HEK293 (cell line): ENCODE data around the gene MSANTD3.

Experiments used
- CTCF ChIA-PET: fragments of 350-600 bp; formaldehyde crosslinking; extraction: SDS; loops from one replicate; lab custom pipeline; 2021; ENCODE audit warnings: antibody characterized with exemption; lab: Yijun Ruan, JAX
- POLR2A ChIA-PET: fragments of 300-600 bp; formaldehyde crosslinking; extraction: SDS; loops from one replicate; lab custom pipeline; 2020; ENCODE audit warnings: antibody characterized with exemption, inconsistent platforms; lab: Yijun Ruan, JAX
- H3K27ac ChIP-seq: fragments of 200-500 bp; sonication (Bioruptor generic); 2 replicates; pipeline ENCODE4 v1.5.1; 2014; ENCODE audit warnings: low read depth, low read length, control low read depth, inconsistent platforms; ENCODE audit errors: extremely low read depth
- H3K36me3 ChIP-seq, 2 experiments: fragments of 200-500 bp in 1 of 2; sonication (Bioruptor generic) in 1 of 2; 1 replicate in 1 of 2; 2 replicates in 1 of 2; pipeline ENCODE4 v1.5.1; 2014 to 2017; ENCODE audit warnings: inconsistent platforms in 2 of 2, low read length in 2 of 2; ENCODE audit not compliant: control insufficient read depth in 2 of 2, insufficient read depth in 1 of 2
- H3K4me1 ChIP-seq: fragments of 200-500 bp; sonication (Bioruptor generic); 2 replicates; pipeline ENCODE4 v1.5.1; 2014; ENCODE audit warnings: mild to moderate bottlenecking, low read length, inconsistent platforms; ENCODE audit not compliant: control insufficient read depth, insufficient read depth
- H3K4me3 ChIP-seq: 2 replicates; pipeline ENCODE4 v1.5.1; 2011; ENCODE audit warnings: low read depth, mild to moderate bottlenecking, control low read depth, low read length, moderate library complexity
- H3K9me3 ChIP-seq: fragments of 200-500 bp; sonication (Bioruptor generic); 2 replicates; pipeline ENCODE4 v1.5.1; 2014; ENCODE audit warnings: low read depth, low read length, inconsistent platforms; ENCODE audit not compliant: control insufficient read depth, insufficient read depth
- BCL11B ChIP-seq: fragments of 450-650 bp; formaldehyde crosslinking; IDR thresholded peaks from 2 replicates; pipeline ENCODE4 v1.5.1; 2016; ENCODE audit warnings: low read depth, missing biosample characterization, missing genetic modification characterization
- EGR2 ChIP-seq: fragments of 450-650 bp; formaldehyde crosslinking; IDR thresholded peaks from 2 replicates; pipeline ENCODE4 v1.5.1; 2016; ENCODE audit warnings: low read depth, missing biosample characterization, missing genetic modification characterization
- HOXA7 ChIP-seq: sonication (generic); formaldehyde crosslinking; IDR thresholded peaks from 2 replicates; pipeline ENCODE4 v1.8.1; 2022; ENCODE audit warnings: missing genetic modification reagents, borderline replicate concordance
- IKZF3 ChIP-seq: fragments of 450-650 bp; IDR thresholded peaks from 2 replicates; pipeline ENCODE4 v1.5.0; 2018; ENCODE audit warnings: missing biosample characterization, mild to moderate bottlenecking, missing genetic modification characterization, moderate library complexity
- KLF9 ChIP-seq: fragments of 450-650 bp; formaldehyde crosslinking; IDR thresholded peaks from 2 replicates; pipeline ENCODE4 v1.5.1; 2016; ENCODE audit warnings: missing biosample characterization, missing genetic modification characterization, low read depth
- SP2 ChIP-seq: fragments of 450-650 bp; formaldehyde crosslinking; IDR thresholded peaks from 2 replicates; pipeline ENCODE4 v1.5.1; 2016; ENCODE audit warnings: missing biosample characterization, missing genetic modification characterization
- YY2 ChIP-seq: fragments of 450-650 bp; formaldehyde crosslinking; IDR thresholded peaks from 2 replicates; pipeline ENCODE4 v1.5.1; 2016; ENCODE audit warnings: missing biosample characterization, missing genetic modification characterization
- ZBTB21 ChIP-seq: fragments of 450-650 bp; formaldehyde crosslinking; IDR thresholded peaks from 2 replicates; pipeline ENCODE4 v1.5.1; 2017; ENCODE audit warnings: missing biosample characterization, missing genetic modification characterization
- ZEB2 ChIP-seq: fragments of 450-650 bp; formaldehyde crosslinking; IDR thresholded peaks from 2 replicates; pipeline ENCODE4 v1.5.1; 2016; ENCODE audit warnings: missing biosample characterization, missing genetic modification characterization
- ZNF112 ChIP-seq: fragments of 450-650 bp; formaldehyde crosslinking; IDR thresholded peaks from 2 replicates; pipeline ENCODE4 v1.5.0; 2017; ENCODE audit warnings: missing biosample characterization, missing genetic modification characterization
- ZNF114 ChIP-seq: fragments of 450-650 bp; formaldehyde crosslinking; IDR thresholded peaks from 2 replicates; pipeline ENCODE4 v1.5.0; 2017; ENCODE audit warnings: missing biosample characterization, missing genetic modification characterization
- ZNF184 ChIP-seq: fragments of 450-650 bp; IDR thresholded peaks from 2 replicates; pipeline ENCODE4 v1.5.1; 2018; ENCODE audit warnings: missing biosample characterization, mild to moderate bottlenecking, missing genetic modification characterization
- ZNF335 ChIP-seq: fragments of 450-650 bp; formaldehyde crosslinking; conservative IDR thresholded peaks from 2 replicates; pipeline ENCODE4 v1.5.1; 2016; ENCODE audit warnings: missing biosample characterization, missing genetic modification characterization
- ZNF416 ChIP-seq: fragments of 450-650 bp; formaldehyde crosslinking; IDR thresholded peaks from 2 replicates; pipeline ENCODE4 v1.5.1; 2016; ENCODE audit warnings: missing biosample characterization, missing genetic modification characterization
- ZNF48 ChIP-seq: fragments of 450-650 bp; formaldehyde crosslinking; IDR thresholded peaks from 2 replicates; pipeline ENCODE4 v1.5.1; 2016; ENCODE audit warnings: missing biosample characterization, missing genetic modification characterization
- ZNF529 ChIP-seq: fragments of 450-650 bp; formaldehyde crosslinking; IDR thresholded peaks from 2 replicates; pipeline ENCODE4 v1.5.1; 2017; ENCODE audit warnings: missing genetic modification characterization, missing biosample characterization; ENCODE audit not compliant: insufficient replicate concordance
- ZNF544 ChIP-seq: fragments of 450-650 bp; formaldehyde crosslinking; IDR thresholded peaks from 2 replicates; pipeline ENCODE4 v1.5.0; 2017; ENCODE audit warnings: missing biosample characterization, missing genetic modification characterization
- ZNF549 ChIP-seq: fragments of 450-650 bp; IDR thresholded peaks from 2 replicates; pipeline ENCODE4 v1.5.1; 2018; ENCODE audit warnings: missing biosample characterization, missing genetic modification characterization, mild to moderate bottlenecking, inconsistent platforms, moderate library complexity
- ZNF830 ChIP-seq: fragments of 450-650 bp; IDR thresholded peaks from 2 replicates; pipeline ENCODE4 v1.5.0; 2018; ENCODE audit warnings: missing biosample characterization, missing genetic modification characterization, low read depth, mild to moderate bottlenecking, moderate library complexity
- ZNF837 ChIP-seq: fragments of 450-650 bp; formaldehyde crosslinking; IDR thresholded peaks from 2 replicates; pipeline ENCODE4 v1.5.1; 2016; ENCODE audit warnings: missing biosample characterization, missing genetic modification characterization
- ZSCAN23 ChIP-seq: fragments of 450-650 bp; formaldehyde crosslinking; IDR thresholded peaks from 2 replicates; pipeline ENCODE4 v1.5.1; 2016; ENCODE audit warnings: missing biosample characterization, missing genetic modification characterization
- ZSCAN30 ChIP-seq: fragments of 450-650 bp; IDR thresholded peaks from 2 replicates; pipeline ENCODE4 v1.5.1; 2018; ENCODE audit warnings: missing biosample characterization, mild to moderate bottlenecking, missing genetic modification characterization, moderate library complexity
- TF ChIP-seq, protein P1 (sequence below): fragments of 450-650 bp; formaldehyde crosslinking; IDR thresholded peaks from 2 replicates; pipeline ENCODE4 v1.5.1; 2017; ENCODE audit warnings: missing biosample characterization, missing genetic modification characterization

Gene MSANTD3

DNA sequence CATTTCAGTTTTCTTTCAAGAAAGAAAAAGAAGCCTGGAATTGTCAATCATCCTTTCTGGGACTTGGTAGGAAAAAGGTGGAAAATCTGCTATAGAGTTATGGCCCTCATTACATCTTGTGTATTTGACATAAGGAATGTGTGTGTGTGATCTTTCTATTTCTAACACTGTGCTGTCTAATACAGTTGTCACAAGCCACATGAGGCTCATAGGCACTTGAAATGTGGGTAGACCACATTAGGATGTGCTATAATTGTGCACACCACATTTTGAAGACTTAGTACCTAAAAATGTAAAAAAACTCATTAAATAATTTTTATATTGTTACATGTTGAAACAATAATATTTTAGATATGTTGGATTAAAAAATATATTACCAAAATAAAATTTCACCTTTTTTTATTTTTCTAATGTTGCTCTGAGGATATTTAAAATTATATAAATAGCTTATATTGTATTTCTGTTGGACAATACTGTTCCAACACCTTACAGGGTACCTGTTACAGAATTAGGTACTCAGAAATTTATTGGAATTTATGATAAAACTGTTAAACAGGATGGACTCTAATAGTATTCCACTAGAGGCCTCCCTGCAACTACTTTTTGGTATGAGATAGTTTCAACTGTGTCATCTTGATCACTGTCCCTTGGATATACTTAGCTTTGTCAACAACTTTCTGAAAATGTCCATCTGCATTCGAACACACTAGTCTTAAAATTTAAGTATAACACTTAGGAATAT, 18.4 kb downstream of the MSANTD3 start:
- H3K9me3 ChIP-seq, result no peaks in the 10 kb centered on the region
- no peak for TF ChIP-seq ZNF184 (tag by site-specific recombination)
- no peak for TF ChIP-seq ZNF335 (tag by site-specific recombination)
- no peak for TF ChIP-seq YY2
- no peak for TF ChIP-seq ZNF529
- TF ChIP-seq, protein P1, sequence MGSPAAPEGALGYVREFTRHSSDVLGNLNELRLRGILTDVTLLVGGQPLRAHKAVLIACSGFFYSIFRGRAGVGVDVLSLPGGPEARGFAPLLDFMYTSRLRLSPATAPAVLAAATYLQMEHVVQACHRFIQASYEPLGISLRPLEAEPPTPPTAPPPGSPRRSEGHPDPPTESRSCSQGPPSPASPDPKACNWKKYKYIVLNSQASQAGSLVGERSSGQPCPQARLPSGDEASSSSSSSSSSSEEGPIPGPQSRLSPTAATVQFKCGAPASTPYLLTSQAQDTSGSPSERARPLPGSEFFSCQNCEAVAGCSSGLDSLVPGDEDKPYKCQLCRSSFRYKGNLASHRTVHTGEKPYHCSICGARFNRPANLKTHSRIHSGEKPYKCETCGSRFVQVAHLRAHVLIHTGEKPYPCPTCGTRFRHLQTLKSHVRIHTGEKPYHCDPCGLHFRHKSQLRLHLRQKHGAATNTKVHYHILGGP, result no peak
- TF ChIP-seq ZNF549 (tag by site-specific recombination), result no peak
- no peak for TF ChIP-seq ZEB2 (tag by site-specific recombination)
- TF ChIP-seq KLF9, result no peak
- TF ChIP-seq ZNF837, result no peak
- TF ChIP-seq ZNF544 (tag by site-specific recombination), result no peak
- no peak for TF ChIP-seq ZNF112 (tag by site-specific recombination)
- TF ChIP-seq EGR2, result no peak
- no peak for TF ChIP-seq ZBTB21 (tag by site-specific recombination)
- TF ChIP-seq SP2, result no peak
- POLR2A ChIA-PET, result no interaction called here
- no peaks in the 10 kb centered on the region for H3K4me1 ChIP-seq
- H3K36me3 ChIP-seq, result peaks cover 3 to 42% of the 10 kb centered on the region in 2 experiments; a peak in 1 of 3 replicates
- no peak overlapping the region for H3K27ac ChIP-seq
- H3K4me3 ChIP-seq, result no peak overlapping the region
- CTCF ChIA-PET, result interaction anchor here (0.6 to 2.7 kb wide), 3 partner anchors 7 to 151 kb away, joined by 5 to 19 read pairs (median 6); no protein-coding TSS in a partner anchor

DNA sequence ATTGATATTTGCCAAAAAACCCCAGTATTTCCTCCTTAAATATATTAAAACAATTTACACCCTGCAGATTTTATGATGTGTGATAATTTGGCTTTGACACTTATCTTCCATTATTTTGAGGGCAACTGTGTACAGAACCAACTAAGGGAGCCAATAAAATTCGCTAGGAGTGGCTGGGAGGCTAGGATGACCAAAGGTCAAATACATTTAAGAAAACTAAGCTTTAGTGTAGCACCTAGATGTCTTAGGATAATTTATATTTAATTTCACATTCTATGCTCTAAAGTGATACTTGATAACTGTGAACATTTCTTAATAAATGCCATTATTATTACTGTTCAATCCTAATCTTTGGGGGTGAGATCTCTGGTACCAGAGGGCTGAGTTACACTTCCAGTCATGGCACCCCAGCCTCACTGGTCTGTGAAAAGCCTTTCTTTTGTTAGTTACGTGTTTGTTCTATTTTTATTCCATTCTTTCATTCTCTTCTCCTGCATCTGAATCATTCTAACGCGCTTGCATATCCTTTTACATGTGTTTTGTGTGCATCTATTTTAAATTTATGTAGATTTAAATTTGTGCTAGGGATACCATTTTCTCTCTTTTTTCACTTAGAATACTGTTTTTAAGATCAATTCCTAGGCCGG, 19.1 kb downstream of the MSANTD3 start:
- H3K27ac ChIP-seq, result no peak overlapping the region
- ChIA-PET POLR2A (no interaction called here), CTCF (interaction anchor here (2.4 to 2.7 kb wide), 2 partner anchors 8 to 150 kb away, joined by 6 to 19 read pairs; no protein-coding TSS in a partner anchor)
- H3K4me1 ChIP-seq, result no peaks in the 10 kb centered on the region
- no peak overlapping the region for H3K4me3 ChIP-seq
- no peaks in the 10 kb centered on the region for H3K9me3 ChIP-seq
- peaks cover 3 to 49% of the 10 kb centered on the region in 2 experiments; a peak in 1 of 3 replicates for H3K36me3 ChIP-seq
- TF ChIP-seq ZNF114 (tag by site-specific recombination) (no peak), SP2 (no peak)

DNA sequence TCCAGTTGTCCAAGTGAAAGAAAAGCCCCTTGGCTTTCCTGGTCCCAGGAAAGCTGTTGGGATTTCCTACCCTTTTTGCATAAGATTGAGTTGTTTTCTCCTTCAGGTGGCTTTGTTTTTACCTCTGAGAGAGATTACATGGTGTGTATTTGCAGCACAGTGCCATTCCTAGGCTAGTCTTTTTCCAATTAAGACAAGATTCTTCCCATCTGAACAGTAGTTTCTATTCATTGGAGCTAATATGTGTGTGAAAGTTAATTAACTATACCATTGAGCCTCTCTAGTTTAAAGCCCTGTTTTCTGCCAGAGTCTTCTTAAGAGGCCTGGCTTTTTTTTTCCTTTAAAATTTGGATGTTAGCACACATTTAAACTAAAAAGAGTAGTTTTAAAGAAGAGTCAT, 20.1 kb downstream of the MSANTD3 start:
- TF ChIP-seq BCL11B (tag by site-specific recombination), result no peak
- no peak for TF ChIP-seq ZSCAN23 (tag by site-specific recombination)
- no peak for TF ChIP-seq HOXA7
- TF ChIP-seq ZNF830 (tag by site-specific recombination), result no peak
- no peak for TF ChIP-seq ZNF48 (tag by site-specific recombination)
- TF ChIP-seq IKZF3, result no peak
- TF ChIP-seq ZNF416 (tag by site-specific recombination), result no peak
- no peak for TF ChIP-seq ZSCAN30
- CTCF ChIA-PET, result interaction anchor here (0.5 to 2.7 kb wide), 3 partner anchors 9 to 651 kb away, joined by 3 to 19 read pairs (median 6); no protein-coding TSS in a partner anchor
- Histone ChIP-seq H3K9me3 (no peaks in the 10 kb centered on the region), H3K36me3 (peaks cover 3 to 57% of the 10 kb centered on the region in 2 experiments; a peak in 1 of 3 replicates), H3K4me3 (no peak overlapping the region), H3K27ac (no peak overlapping the region), H3K4me1 (no peaks in the 10 kb centered on the region)
- POLR2A ChIA-PET, result no interaction called here
